GM12801 (cell line): ENCODE measurements around the gene ZNF444.

Source experiments
- TF ChIP-seq, protein P1 (sequence below): IDR thresholded peaks from one replicate; pipeline ENCODE4 v1.5.1; 2011; ENCODE audit warnings: control low read depth; ENCODE audit not compliant: insufficient read length; ENCODE audit errors: extremely low read depth

ZNF444 gene

GRCh38 chr19:56105090-56105701 lies 35.9 kb upstream of the ZNF444 start:
- TF ChIP-seq, protein P1, sequence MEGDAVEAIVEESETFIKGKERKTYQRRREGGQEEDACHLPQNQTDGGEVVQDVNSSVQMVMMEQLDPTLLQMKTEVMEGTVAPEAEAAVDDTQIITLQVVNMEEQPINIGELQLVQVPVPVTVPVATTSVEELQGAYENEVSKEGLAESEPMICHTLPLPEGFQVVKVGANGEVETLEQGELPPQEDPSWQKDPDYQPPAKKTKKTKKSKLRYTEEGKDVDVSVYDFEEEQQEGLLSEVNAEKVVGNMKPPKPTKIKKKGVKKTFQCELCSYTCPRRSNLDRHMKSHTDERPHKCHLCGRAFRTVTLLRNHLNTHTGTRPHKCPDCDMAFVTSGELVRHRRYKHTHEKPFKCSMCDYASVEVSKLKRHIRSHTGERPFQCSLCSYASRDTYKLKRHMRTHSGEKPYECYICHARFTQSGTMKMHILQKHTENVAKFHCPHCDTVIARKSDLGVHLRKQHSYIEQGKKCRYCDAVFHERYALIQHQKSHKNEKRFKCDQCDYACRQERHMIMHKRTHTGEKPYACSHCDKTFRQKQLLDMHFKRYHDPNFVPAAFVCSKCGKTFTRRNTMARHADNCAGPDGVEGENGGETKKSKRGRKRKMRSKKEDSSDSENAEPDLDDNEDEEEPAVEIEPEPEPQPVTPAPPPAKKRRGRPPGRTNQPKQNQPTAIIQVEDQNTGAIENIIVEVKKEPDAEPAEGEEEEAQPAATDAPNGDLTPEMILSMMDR = no peak

DNA sequence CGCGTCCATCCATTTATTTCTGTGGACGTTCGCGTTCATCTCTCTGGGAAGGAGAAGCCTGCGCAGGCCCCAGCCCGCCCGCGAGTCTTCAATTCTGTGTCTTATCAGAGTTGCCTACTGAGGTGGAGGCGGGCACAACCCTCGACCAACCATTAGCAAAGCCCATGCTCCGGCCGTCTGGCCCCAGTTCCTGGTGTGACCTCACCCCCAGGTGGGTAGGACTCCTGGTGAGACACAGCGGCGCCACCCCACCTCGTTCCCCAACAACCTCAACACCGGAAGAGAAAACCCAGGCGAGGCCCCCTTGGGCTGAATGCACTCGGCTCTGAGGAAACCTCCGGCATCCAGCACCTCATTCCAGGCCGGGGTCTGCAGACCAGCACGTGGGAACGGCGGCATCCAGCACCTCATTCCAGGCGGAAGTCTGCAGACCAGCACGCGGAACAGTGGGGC lies 34.7 kb upstream of the ZNF444 start:
- TF ChIP-seq, protein P1 = no peak

GRCh38 chr19:56106993-56107392 lies 34.1 kb upstream of the ZNF444 start:
- TF ChIP-seq, protein P1 = no peak

DNA sequence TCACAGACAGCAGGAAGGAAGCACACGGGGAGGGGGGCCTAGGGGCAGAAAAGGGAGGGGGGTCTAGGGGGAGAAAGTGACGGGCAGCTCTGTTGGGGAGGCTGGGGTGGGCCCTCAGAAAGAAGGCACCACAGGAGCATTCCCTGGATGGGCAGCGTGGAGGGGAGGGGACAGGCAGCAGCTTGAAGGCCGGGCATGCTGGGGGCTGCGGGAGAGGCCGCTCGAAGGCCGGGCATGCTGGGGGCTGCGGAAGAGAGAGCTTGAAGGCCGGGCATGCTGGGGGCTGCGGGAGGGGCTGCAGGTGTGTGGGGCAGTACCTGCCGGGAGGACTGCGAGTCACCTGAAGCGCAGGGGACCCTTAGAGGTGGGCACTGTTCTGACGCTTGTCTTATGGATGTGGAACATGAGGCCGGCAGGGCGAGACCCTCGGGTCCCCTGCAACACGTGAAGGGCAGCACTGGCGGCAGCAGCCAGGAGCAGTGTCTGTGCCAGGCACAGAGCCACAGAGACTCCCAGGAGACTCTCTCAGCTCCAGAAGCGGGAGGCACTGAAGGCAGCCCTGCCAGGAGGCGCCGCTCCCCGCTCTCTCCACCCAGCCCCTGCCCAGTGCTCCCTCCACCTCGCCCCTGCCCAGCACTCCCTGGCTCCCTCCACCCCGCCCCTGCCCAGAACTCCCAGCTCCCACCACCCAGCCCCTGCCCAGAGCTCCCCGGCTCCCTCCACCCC lies 33.3 kb upstream of the ZNF444 start:
- TF ChIP-seq, protein P1 = no peak

DNA sequence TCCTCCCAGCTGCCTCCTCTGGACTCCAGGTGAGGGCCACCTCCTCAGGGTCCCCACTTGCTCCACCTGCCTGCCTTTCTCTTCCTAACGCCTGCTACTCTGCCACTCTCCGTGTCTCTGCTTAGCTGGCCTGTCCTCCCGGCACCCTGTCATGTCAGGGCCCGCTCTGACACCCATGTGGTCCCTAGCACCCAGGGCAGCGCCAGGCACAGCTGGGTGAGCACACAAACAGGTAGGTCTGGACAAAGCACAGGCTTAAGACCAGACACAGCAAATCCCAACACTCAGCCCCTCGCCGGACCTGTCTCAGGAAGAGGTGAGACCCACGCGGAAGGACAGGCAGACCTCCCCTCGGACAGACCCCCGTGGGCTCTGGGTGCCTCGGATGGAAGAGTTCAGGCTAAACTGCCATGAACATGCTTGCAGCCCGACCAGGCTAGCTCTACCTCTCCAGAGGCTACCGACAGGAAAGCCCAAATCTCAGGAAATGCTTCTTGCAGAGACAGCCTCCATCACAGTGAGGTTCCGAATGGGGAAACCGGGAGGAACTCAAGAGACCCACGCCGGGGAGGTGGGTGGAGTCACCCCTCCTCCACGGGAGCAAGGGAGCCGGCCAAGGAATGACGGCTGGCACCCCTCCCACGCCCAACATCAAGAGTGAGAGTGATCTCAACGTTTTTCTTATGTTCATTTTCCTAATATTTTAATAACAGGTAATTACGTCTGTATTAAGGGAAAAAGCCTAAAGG lies 32.5 kb upstream of the ZNF444 start:
- TF ChIP-seq, protein P1 = no peak

GRCh38 chr19:56109226-56109625 lies 31.9 kb upstream of the ZNF444 start:
- TF ChIP-seq, protein P1 = no peak

- TF ChIP-seq, protein P1 = no peak
Measured at GRCh38 chr19:56110515-56111448, 30.3 kb upstream of the ZNF444 start.
